ENCODE results near the gene DIAPH2.
"Not testable (repeated sequence)": the region's sequence is repeated elsewhere in the genome, so short reads cannot be mapped to it uniquely, and the experiment has no call there.

The DIAPH2 gene

DNA sequence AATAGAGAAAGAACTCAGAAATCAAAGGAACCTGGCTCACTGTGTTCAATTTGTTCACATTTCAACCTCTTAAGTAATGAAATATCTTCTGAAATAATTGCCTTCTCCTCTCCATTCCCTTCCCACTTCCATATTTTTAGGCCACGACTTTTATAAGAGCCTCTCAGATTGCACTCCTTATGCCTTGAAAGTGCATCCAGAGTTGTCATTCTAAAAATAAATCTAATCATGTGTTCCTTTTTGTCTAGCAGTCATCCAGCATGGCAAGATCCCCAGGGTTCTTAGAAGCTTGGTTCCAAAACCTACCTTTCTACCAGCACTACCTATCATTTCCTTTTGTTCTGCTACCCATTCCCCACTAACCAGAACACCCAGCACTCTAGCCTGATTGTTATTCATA lies 156.7 kb downstream of the DIAPH2 start:
- CTCF ChIA-PET: no interaction called here

GRCh38 chrX:96841866-96842265 lies 157.2 kb downstream of the DIAPH2 start:
- POLR2A ChIA-PET; DNase-seq (ENCODE audit: extremely low spot score); CTCF ChIA-PET: not testable (repeated sequence)

More for the DNA sequence above, 156.7 kb downstream of the DIAPH2 start:
- DNase-seq (ENCODE audit: extremely low spot score): no peak
- TF ChIP-seq FOXK2 (IDR thresholded peaks at IDR 0.05): no peak
- POLR2A ChIA-PET: no interaction called here

- no peak for TF ChIP-seq PKNOX1 (IDR thresholded peaks at IDR 0.05)
- TF ChIP-seq HDGF (IDR thresholded peaks at IDR 0.05; ENCODE audit: borderline replicate concordance): no peak
- peak; percentile 7 for DNase-seq (ENCODE audit: extremely low spot score)
- POLR2A ChIA-PET: no interaction called here
- CTCF ChIA-PET: interaction anchor here (0.8 to 1.0 kb wide), 2 partner anchors 13 to 73 kb away, joined by 3 to 4 read pairs; no protein-coding TSS in a partner anchor
Observed at GRCh38 chrX:96843566-96843965, 158.9 kb downstream of the DIAPH2 start.

GRCh38 chrX:96846841-96847240 lies 162.2 kb downstream of the DIAPH2 start:
- ChIA-PET CTCF (no interaction called here), POLR2A (no interaction called here)
- no peak for DNase-seq (ENCODE audit: extremely low spot score)
- TF ChIP-seq BHLHE40 (IDR thresholded peaks at IDR 0.05; ENCODE audit: borderline replicate concordance): no peak
- no peak for TF ChIP-seq CTBP1 (IDR thresholded peaks at IDR 0.05; ENCODE audit: borderline replicate concordance)
- no peak for TF ChIP-seq FOXK2 (IDR thresholded peaks at IDR 0.05)
- TF ChIP-seq SP1 (IDR thresholded peaks at IDR 0.05): no peak
- no peak for TF ChIP-seq HDGF (IDR thresholded peaks at IDR 0.05; ENCODE audit: borderline replicate concordance)
- no peak for TF ChIP-seq TARDBP (IDR thresholded peaks at IDR 0.05)
- TF ChIP-seq ZNF384 (IDR thresholded peaks at IDR 0.05): no peak
- TF ChIP-seq LEF1 (IDR thresholded peaks at IDR 0.05; ENCODE audit: borderline replicate concordance): no peak
- TF ChIP-seq ELF4 (IDR thresholded peaks at IDR 0.05): no peak
- no peak for TF ChIP-seq SUZ12 (IDR thresholded peaks at IDR 0.05)

DNA sequence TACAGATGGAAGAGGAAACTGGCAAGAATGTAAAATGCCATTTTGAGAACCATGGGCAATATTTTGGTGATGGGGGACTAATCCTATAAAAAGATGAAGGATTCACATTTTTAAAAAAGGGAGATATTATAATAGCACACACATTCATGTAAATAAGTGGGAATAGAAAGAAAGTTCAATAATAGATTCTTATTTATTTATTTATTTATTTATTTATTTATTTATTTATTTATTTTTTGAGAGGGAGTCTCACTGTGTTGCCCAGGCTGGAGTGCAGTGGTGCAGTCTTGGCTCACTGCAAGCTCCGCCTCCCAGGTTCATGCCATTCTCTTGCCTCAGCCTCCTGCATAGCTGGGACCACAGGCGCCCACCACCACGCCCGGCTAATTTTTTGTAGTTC lies 174.8 kb downstream of the DIAPH2 start:
- DNase-seq (ENCODE audit: extremely low spot score); POLR2A ChIA-PET; CTCF ChIA-PET: not testable (repeated sequence)

DNA sequence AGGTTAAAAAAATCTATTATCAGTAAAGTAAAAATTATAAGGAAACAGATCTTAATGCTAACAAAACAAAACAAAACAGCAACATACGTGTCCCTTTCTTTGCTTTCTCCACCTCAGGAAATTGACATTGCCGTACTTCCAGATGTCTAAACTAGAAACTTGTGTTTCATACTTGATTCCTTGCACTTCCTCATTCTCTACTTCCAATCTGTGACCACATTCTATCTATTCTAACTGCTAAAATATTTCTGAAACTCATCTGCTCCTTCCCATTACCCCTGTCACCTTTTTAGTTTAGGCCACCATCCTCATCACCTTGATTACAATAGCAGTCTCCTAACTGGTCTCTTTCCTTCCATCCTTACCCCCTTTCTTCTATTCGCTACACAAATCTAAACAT lies 176.6 kb downstream of the DIAPH2 start:
- no peak for DNase-seq (ENCODE audit: extremely low spot score)
- POLR2A ChIA-PET: no interaction called here
- CTCF ChIA-PET: no interaction called here
- TF ChIP-seq BHLHE40 (IDR thresholded peaks at IDR 0.05; ENCODE audit: borderline replicate concordance) (no peak), LEF1 (IDR thresholded peaks at IDR 0.05; ENCODE audit: borderline replicate concordance) (no peak), FOXA1 (IDR thresholded peaks at IDR 0.05) (no peak), CTBP1 (IDR thresholded peaks at IDR 0.05; ENCODE audit: borderline replicate concordance) (no peak), ARNT (IDR thresholded peaks at IDR 0.05) (no peak), PKNOX1 (IDR thresholded peaks at IDR 0.05) (no peak), FOXM1 (IDR thresholded peaks at IDR 0.05; ENCODE audit: borderline replicate concordance) (no peak), ZNF384 (IDR thresholded peaks at IDR 0.05) (no peak), ELF4 (IDR thresholded peaks at IDR 0.05) (no peak), SUZ12 (IDR thresholded peaks at IDR 0.05) (no peak), L3MBTL2 (conservative IDR thresholded peaks at IDR 0.05) (no peak), TARDBP (IDR thresholded peaks at IDR 0.05) (no peak), SP1 (IDR thresholded peaks at IDR 0.05) (no peak), HDGF (IDR thresholded peaks at IDR 0.05; ENCODE audit: borderline replicate concordance) (no peak), FOXK2 (IDR thresholded peaks at IDR 0.05) (no peak), NFRKB (IDR thresholded peaks at IDR 0.05) (no peak)

- no peak for DNase-seq (ENCODE audit: extremely low spot score)
- POLR2A ChIA-PET: no interaction called here
- TF ChIP-seq HDGF (IDR thresholded peaks at IDR 0.05; ENCODE audit: borderline replicate concordance) (no peak), SP1 (IDR thresholded peaks at IDR 0.05) (no peak), FOXA1 (IDR thresholded peaks at IDR 0.05) (no peak), SUZ12 (IDR thresholded peaks at IDR 0.05) (no peak), L3MBTL2 (conservative IDR thresholded peaks at IDR 0.05) (no peak), TARDBP (IDR thresholded peaks at IDR 0.05) (no peak), ARNT (IDR thresholded peaks at IDR 0.05) (no peak), FOXK2 (IDR thresholded peaks at IDR 0.05) (no peak), BHLHE40 (IDR thresholded peaks at IDR 0.05; ENCODE audit: borderline replicate concordance) (no peak), CTBP1 (IDR thresholded peaks at IDR 0.05; ENCODE audit: borderline replicate concordance) (no peak), LEF1 (IDR thresholded peaks at IDR 0.05; ENCODE audit: borderline replicate concordance) (no peak), PKNOX1 (IDR thresholded peaks at IDR 0.05) (no peak)
- CTCF ChIA-PET: no interaction called here
Observed at GRCh38 chrX:96861661-96862060, 177.0 kb downstream of the DIAPH2 start.

GRCh38 chrX:96883608-96884007 lies 199.0 kb downstream of the DIAPH2 start, which contains the start of gene RPA4:
RPA4 (plus strand) TSS chrX:96883908; CDS start chrX:96884311, 403 bp downstream.
- no peak for DNase-seq (ENCODE audit: extremely low spot score)
- TF ChIP-seq SUZ12 (IDR thresholded peaks at IDR 0.05): no peak
- TF ChIP-seq HDGF (IDR thresholded peaks at IDR 0.05; ENCODE audit: borderline replicate concordance): no peak
- TF ChIP-seq LEF1 (IDR thresholded peaks at IDR 0.05; ENCODE audit: borderline replicate concordance): no peak
- no peak for TF ChIP-seq SP1 (IDR thresholded peaks at IDR 0.05)
- POLR2A ChIA-PET: no interaction called here
- CTCF ChIA-PET: no interaction called here
